Muscle layer of duodenum (tissue), 2 donors: ENCODE measurements around the gene MAST4.

ENCODE experiments used
- H3K27ac ChIP-seq: one replicate; pipeline ENCODE4 v1.7.0; 2013; ENCODE audit warnings: mild to moderate bottlenecking, low read length
- H3K27me3 ChIP-seq: one replicate; pipeline ENCODE4 v1.7.0; 2013; ENCODE audit warnings: low read depth, mild to moderate bottlenecking, control low read depth, low read length
- H3K36me3 ChIP-seq, 2 donors: one replicate each; pipeline ENCODE4 v1.7.0; 2013; ENCODE audit warnings: low read length in 2 of 2, control low read depth in 1 of 2, mild to moderate bottlenecking in 1 of 2; ENCODE audit not compliant: insufficient read depth in 2 of 2, control insufficient read depth in 1 of 2
- H3K4me1 ChIP-seq, 2 donors: one replicate each; pipeline ENCODE4 v1.7.0; 2013; ENCODE audit warnings: low read length in 2 of 2, mild to moderate bottlenecking in 2 of 2, control low read depth in 1 of 2, moderate library complexity in 1 of 2; ENCODE audit not compliant: insufficient read depth in 2 of 2, control insufficient read depth in 1 of 2
- H3K4me3 ChIP-seq, 2 donors: one replicate each; pipeline ENCODE4 v1.7.0; 2013; ENCODE audit warnings: low read length in 2 of 2, low read depth in 1 of 2, mild to moderate bottlenecking in 1 of 2
- H3K9me3 ChIP-seq, 2 donors: one replicate each; pipeline ENCODE4 v1.7.0; 2013; ENCODE audit warnings: low read length in 2 of 2, control low read depth in 1 of 2, mild to moderate bottlenecking in 1 of 2; ENCODE audit not compliant: control insufficient read depth in 1 of 2
- donor health status: healthy.

MAST4 gene

GRCh38 chr5:67178085-67178484 is 581.9 kb downstream of the MAST4 start:
- Histone ChIP-seq H3K27ac (no peak overlapping the region), H3K4me1 (no peaks in the 10 kb centered on the region), H3K4me3 (no peak overlapping the region), H3K27me3 (no peaks in the 10 kb centered on the region), H3K9me3 (no peaks in the 10 kb centered on the region), H3K36me3 (no peaks in the 10 kb centered on the region)

- Histone ChIP-seq H3K4me3 (no peak overlapping the region), H3K9me3 (no peaks in the 10 kb centered on the region), H3K4me1 (no peaks in the 10 kb centered on the region), H3K27me3 (no peaks in the 10 kb centered on the region), H3K36me3 (no peaks in the 10 kb centered on the region), H3K27ac (no peak overlapping the region)
Observed at GRCh38 chr5:67178966-67179365, 582.8 kb downstream of the MAST4 start.

- Histone ChIP-seq H3K4me3 (no peak overlapping the region), H3K36me3 (no peaks in the 10 kb centered on the region), H3K9me3 (no peaks in the 10 kb centered on the region), H3K27me3 (no peaks in the 10 kb centered on the region), H3K4me1 (no peaks in the 10 kb centered on the region), H3K27ac (no peak overlapping the region)
Observed at GRCh38 chr5:67179697-67180361, 583.6 kb downstream of the MAST4 start.

GRCh38 chr5:67181648-67182221 is 585.5 kb downstream of the MAST4 start:
- Histone ChIP-seq H3K27me3 (no peaks in the 10 kb centered on the region), H3K4me3 (no peak overlapping the region), H3K4me1 (no peaks in the 10 kb centered on the region), H3K27ac (peak overlapping the region; percentile 62), H3K9me3 (no peaks in the 10 kb centered on the region), H3K36me3 (no peaks in the 10 kb centered on the region)

GRCh38 chr5:67182301-67182790 is 586.2 kb downstream of the MAST4 start:
- H3K27me3 ChIP-seq = no peaks in the 10 kb centered on the region
- H3K9me3 ChIP-seq = no peaks in the 10 kb centered on the region
- peak overlapping the region; percentile 62 for H3K27ac ChIP-seq
- no peaks in the 10 kb centered on the region for H3K4me1 ChIP-seq
- no peak overlapping the region for H3K4me3 ChIP-seq
- no peaks in the 10 kb centered on the region for H3K36me3 ChIP-seq

GRCh38 chr5:67183859-67184258 is 587.7 kb downstream of the MAST4 start:
- H3K4me3 ChIP-seq = no peak overlapping the region
- no peaks in the 10 kb centered on the region for H3K36me3 ChIP-seq
- H3K9me3 ChIP-seq = no peaks in the 10 kb centered on the region
- H3K27ac ChIP-seq = no peak overlapping the region
- H3K4me1 ChIP-seq = no peaks in the 10 kb centered on the region
- no peaks in the 10 kb centered on the region for H3K27me3 ChIP-seq

GRCh38 chr5:67187006-67187715 is 591.0 kb downstream of the MAST4 start:
- H3K9me3 ChIP-seq = no peaks in the 10 kb centered on the region
- H3K4me1 ChIP-seq = no peaks in the 10 kb centered on the region
- no peaks in the 10 kb centered on the region for H3K36me3 ChIP-seq
- H3K27ac ChIP-seq = no peak overlapping the region
- H3K4me3 ChIP-seq = no peak overlapping the region
- H3K27me3 ChIP-seq = no peaks in the 10 kb centered on the region

GRCh38 chr5:67188274-67189078 is 592.3 kb downstream of the MAST4 start:
- Histone ChIP-seq H3K4me1 (peaks cover 0 to 7% of the 10 kb centered on the region in 2 donors), H3K27ac (no peak overlapping the region), H3K36me3 (no peaks in the 10 kb centered on the region), H3K27me3 (no peaks in the 10 kb centered on the region), H3K9me3 (no peaks in the 10 kb centered on the region), H3K4me3 (no peak overlapping the region)

GRCh38 chr5:67189079-67189354 is 592.8 kb downstream of the MAST4 start:
- H3K27ac ChIP-seq = no peak overlapping the region
- H3K9me3 ChIP-seq = no peaks in the 10 kb centered on the region
- H3K4me3 ChIP-seq = no peak overlapping the region
- H3K27me3 ChIP-seq = no peaks in the 10 kb centered on the region
- peaks cover 0 to 7% of the 10 kb centered on the region in 2 donors for H3K4me1 ChIP-seq
- no peaks in the 10 kb centered on the region for H3K36me3 ChIP-seq

GRCh38 chr5:67189931-67190330 is 593.7 kb downstream of the MAST4 start:
- Histone ChIP-seq H3K9me3 (no peaks in the 10 kb centered on the region), H3K4me3 (no peak overlapping the region), H3K36me3 (no peaks in the 10 kb centered on the region), H3K27me3 (no peaks in the 10 kb centered on the region), H3K27ac (no peak overlapping the region), H3K4me1 (peaks cover 0 to 7% of the 10 kb centered on the region in 2 donors)

GRCh38 chr5:67190410-67190809 is 594.2 kb downstream of the MAST4 start:
- Histone ChIP-seq H3K27me3 (no peaks in the 10 kb centered on the region), H3K9me3 (no peaks in the 10 kb centered on the region), H3K4me3 (no peak overlapping the region), H3K36me3 (no peaks in the 10 kb centered on the region), H3K27ac (no peak overlapping the region), H3K4me1 (peaks cover 0 to 7% of the 10 kb centered on the region in 2 donors)
